HG02840 (cell line): ENCODE measurements around the gene SUCO.

Experiments
- ATAC-seq: cut with Tn5 transposase; IDR thresholded peaks from one replicate; pipeline ENCODE4 v1.9.1; 2021; ENCODE audit warnings: mild to moderate bottlenecking, moderate library complexity, moderate number of reproducible peaks; ENCODE audit not compliant: unreplicated experiment, low FRiP score

Gene SUCO

GRCh38 chr1:172638249-172638648, 105.3 kb downstream of the SUCO start:
- ATAC-seq, result no peak

DNA sequence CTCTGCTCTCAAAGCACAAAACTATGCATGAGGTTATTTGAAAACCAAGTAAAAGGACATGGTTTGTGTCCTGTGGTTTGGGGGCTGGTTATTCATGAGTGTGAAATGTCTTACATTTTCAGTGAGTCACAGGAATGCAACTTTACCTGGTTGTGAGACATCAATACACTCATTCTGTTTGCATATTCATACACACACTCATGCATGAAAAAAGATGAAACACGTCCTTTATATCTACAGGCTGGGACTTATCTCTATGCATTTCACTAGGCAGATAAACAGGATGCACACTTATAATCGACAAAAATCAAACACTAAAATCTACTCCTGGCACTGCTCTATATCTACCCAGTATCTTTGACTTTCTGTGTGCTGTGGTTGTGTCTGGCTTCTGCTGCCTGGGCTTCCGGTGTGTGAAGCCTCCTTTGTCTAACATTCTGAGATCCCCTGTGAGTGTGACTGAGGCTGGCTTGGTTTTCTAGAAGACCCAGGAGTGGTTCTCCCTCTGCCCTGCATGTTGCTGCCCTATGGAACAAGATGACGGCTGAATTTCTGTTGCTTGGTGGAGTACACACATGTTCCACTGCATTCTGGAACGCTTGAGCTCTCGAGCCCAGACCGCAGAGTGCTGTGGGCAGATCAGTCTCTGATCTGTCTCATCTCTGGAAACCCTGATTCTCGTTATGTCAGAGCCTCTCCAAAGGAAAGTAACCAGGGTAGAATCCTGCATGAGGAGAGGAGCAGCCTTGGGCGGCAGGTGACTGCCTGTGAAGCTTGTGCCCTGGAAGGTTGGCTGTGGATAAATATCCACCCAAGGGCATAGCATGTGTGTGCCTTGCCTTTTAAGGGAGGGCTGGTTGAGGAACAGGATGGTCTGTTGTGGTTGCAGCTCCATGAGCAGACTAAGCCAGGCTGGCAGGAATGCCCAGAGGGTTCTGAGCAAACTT, 106.2 kb downstream of the SUCO start:
- no peak for ATAC-seq

GRCh38 chr1:172640111-172640510, 107.2 kb downstream of the SUCO start:
- ATAC-seq, result no peak

GRCh38 chr1:172641492-172641891, 108.5 kb downstream of the SUCO start:
- ATAC-seq, result no peak

DNA sequence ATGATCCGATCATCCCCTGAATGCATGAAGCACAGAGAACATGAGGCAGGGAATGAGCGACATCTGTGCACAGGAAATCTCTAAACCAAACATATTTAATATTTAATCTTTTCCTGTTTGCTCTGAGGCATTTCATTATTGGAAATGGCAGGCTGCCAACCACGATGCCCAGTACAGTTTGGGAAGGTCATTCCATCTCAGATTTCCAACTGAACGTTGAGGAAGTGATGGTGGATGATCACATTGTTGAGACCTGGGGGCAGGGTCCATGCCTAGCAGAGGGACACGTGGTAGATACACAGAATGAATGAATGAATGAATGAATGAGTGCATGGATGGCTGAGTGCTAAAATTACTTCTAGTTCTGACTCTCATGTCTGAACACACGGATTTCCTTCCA, 110.0 kb downstream of the SUCO start:
- no peak for ATAC-seq

DNA sequence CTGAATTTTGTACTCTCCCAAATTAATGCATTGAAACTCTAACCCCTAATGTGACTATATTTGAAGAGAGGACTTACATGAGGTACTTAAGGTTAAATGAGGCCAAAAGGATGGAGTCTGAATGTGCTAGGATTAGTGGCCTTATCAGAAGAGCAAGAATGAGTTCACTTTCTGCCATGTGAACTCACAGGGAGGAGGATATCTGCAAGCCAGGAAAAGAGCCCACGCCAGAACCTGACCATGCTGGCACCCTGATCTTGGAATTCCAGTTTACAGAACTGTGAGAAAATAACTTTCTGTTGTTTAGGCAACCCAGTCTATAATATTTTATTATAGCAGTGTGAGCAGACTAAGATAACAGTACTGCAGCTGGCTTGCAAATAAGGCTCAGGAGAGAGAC, 113.7 kb downstream of the SUCO start:
- no peak for ATAC-seq

DNA sequence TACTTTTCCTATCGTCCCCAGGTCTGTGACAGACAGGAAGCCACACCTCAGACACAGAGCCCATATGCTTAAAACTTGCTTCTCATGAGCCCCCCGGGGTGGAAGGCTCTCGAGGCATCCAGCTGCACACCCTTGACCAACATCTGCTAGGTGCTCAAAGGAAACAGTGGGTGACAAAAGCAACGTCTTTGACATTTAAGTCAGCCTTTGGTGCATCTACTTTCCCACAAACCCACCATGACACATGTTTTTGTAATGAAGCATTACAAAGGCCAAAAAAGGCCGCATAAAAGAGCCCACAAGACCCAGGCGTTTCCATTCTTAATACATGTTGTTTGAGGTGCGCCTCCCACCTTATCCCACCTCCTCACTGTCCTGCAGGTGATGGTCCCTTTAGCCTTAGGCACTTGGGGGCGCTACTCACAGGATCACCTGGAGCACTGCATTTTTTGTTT, 114.2 kb downstream of the SUCO start:
- no peak for ATAC-seq

- ATAC-seq, result no peak
Observed at GRCh38 chr1:172647987-172648386, 115.0 kb downstream of the SUCO start.

GRCh38 chr1:172650474-172651193, 117.7 kb downstream of the SUCO start:
- no peak for ATAC-seq

DNA sequence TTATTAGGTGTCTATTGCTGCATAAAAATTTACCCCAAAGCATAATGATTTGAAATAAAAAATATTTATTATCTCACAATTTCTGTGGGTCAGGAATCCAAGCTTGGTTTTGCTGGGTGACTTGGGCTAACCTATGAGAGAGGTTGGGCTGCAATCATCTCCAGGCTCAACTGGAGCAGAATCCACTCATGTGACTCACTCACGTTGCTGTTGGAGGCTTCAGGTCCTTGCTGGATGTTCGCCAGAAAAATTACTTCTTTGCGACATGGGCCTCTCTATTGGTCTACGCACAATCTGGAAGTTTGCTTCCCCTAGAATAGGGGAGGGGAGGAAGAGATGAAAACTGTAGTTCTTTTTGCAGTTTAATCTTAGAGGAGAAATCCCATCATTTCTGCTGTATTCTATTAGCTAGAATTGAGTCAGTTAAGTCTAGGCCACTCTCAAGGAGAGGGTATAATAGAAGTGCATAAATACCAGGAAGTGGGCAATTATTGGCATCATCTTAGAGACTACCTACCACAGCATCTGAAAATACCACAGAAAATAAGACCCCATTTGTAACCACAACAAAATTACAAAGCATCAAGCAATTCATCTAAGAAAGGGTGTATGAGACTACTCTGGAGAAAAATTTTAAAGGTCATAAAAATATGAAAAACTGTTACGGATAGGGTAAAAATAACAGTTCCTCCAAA, 120.2 kb downstream of the SUCO start:
- ATAC-seq, result no peak

DNA sequence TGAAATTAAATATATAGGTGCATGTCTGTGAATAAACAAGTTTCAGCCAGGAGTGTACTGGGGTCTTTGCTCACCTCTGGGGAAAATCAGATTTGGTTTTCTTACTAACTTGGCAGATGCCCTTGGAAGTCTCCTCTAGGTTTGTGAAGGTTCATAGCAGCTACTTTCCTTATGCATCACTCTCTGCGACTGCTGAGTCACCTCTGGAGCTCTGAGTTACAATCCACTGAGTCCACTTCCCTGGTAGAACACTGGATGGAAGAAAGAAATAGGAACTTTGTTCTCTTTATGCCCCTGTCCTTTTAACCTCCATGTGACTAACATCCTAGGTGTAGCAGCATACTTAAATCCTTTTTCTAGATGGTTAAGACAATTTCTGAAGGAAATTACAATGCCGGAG, 121.6 kb downstream of the SUCO start:
- no peak for ATAC-seq

- no peak for ATAC-seq
Observed at GRCh38 chr1:172656576-172656975, 123.6 kb downstream of the SUCO start.

GRCh38 chr1:172657586-172657985, 124.6 kb downstream of the SUCO start:
- no peak for ATAC-seq

DNA sequence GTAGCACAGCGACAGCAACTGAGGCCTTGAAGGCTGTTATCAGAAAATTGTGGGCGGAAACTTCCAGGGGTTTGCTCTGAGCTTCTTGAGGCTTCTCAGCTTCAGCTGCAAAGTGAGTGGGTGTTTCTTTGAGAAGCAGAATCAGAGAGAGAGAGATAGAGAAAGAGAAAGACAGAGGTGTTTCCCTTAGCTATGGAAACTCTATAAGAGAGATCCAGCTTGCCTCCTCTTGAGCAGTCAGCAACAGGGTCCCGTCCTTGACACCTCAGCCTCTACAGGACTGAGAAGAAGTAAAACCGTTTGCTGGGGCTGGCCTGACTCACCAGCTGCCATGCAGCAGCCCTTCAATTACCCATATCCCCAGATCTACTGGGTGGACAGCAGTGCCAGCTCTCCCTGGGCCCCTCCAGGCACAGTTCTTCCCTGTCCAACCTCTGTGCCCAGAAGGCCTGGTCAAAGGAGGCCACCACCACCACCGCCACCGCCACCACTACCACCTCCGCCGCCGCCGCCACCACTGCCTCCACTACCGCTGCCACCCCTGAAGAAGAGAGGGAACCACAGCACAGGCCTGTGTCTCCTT, 126.0 kb downstream of the SUCO start, which contains the start of gene FASLG:
Gene FASLG (plus strand): TSS at position 233 of the 583 bp plus-strand sequence. CDS start 99 bp downstream, at position 332.
- no peak for ATAC-seq

- ATAC-seq, result no peak
Observed at GRCh38 chr1:172661107-172661506, 128.2 kb downstream of the SUCO start.
